Left cardiac atrium (tissue), 4 donors: ENCODE results near the gene BLVRB. TPM values are rescaled to one million over a fixed set of nuclear protein-coding genes. Genes with fewer than 3 reads are reported as not detected.
"Not testable (repeated sequence)": the region's sequence is repeated elsewhere in the genome, so short reads cannot be mapped to it uniquely, and the experiment has no call there.

Source experiments
- ATAC-seq, 2 donors: fragments of 200-7000 bp; cut with Tn5 transposase; one replicate each; pipeline ENCODE4 v1.9.1; 2020; ENCODE audit warnings: mild to moderate bottlenecking in 2 of 2, moderate library complexity in 2 of 2
- DNase-seq: peaks from one replicate; pipeline ENCODE4 v3.0.0-alpha.2; 2020
- intact Hi-C, 2 donors: fragments of 100-400 bp; cut with DNase I; formaldehyde crosslinking; loops; one replicate each; pipeline versions ENCODE4 v1.14.1 to v1.15.1; 2022 to 2023
- total RNA-seq, 2 donors: library from RNA; stranded (reverse); fragmentation: NEBNext Ultra II Directional; extraction: Animal tissue kit (Norgen Biotek cat#: 25700); gene quantifications; one replicate each; pipeline ENCODE4 v1.2.1, GENCODE V29; 2021
- donor health status: DM: no; HTN: yes; CAD: no.
- donor health status: DM: no; HTN: yes; CAD: no; lungs with severe emphysema.
- donor health status: DM: yes; HTN: yes; CAD: no.
- donor health status: Dilated cardiomyopathy.

BLVRB gene
- total RNA-seq, 2 donors from 2014 or later, result 72.7 to 112 TPM

- intact Hi-C loops, result no loop called here
- DNase-seq (peak; percentile 72), ATAC-seq (peak; percentile 5 to 9)
These were observed 48.5 kb downstream of the BLVRB start for GRCh38 chr19:40416918-40417642.

GRCh38 chr19:40415768-40416167 lies 49.8 kb downstream of the BLVRB start:
- intact Hi-C loops, result no loop called here
- DNase-seq (no peak), ATAC-seq (no peak)

- no peak for DNase-seq
- intact Hi-C loops, result no loop called here
These were observed 50.7 kb downstream of the BLVRB start for GRCh38 chr19:40414542-40415535.

GRCh38 chr19:40413291-40413845 lies 52.2 kb downstream of the BLVRB start, which contains the start of gene PRX:
Gene PRX (minus strand): TSS chr19:40413378. CDS start chr19:40407932, 5,446 bp downstream.
- ATAC-seq (no peak), DNase-seq (no peak)
- intact Hi-C loops, result no loop called here

More at GRCh38 chr19:40414542-40415535, 50.7 kb downstream of the BLVRB start:
- ATAC-seq, result peak in 1 of 2 donors; percentile 24

- intact Hi-C loops, result no loop called here
- DNase-seq, result no peak
- no peak for ATAC-seq
These were observed 52.7 kb downstream of the BLVRB start for GRCh38 chr19:40412866-40413265.

- DNase-seq (no peak), ATAC-seq (peak in 1 of 2 donors; percentile 4)
- intact Hi-C loops, result no loop called here
These were observed 53.5 kb downstream of the BLVRB start for GRCh38 chr19:40411958-40412499.

GRCh38 chr19:40411125-40411842 lies 54.3 kb downstream of the BLVRB start:
- intact Hi-C loops, result no loop called here
- ATAC-seq, result peak; percentile 90 to 92
- peak; percentile 64 for DNase-seq

GRCh38 chr19:40410030-40410389 lies 55.5 kb downstream of the BLVRB start:
- intact Hi-C loops, result no loop called here
- ATAC-seq (no peak), DNase-seq (no peak)

GRCh38 chr19:40408598-40408925 lies 57.0 kb downstream of the BLVRB start:
- intact Hi-C loops, ATAC-seq, DNase-seq: not testable (repeated sequence)

- ATAC-seq (no peak), DNase-seq (no peak)
- intact Hi-C loops, result no loop called here
These were observed 57.6 kb downstream of the BLVRB start for GRCh38 chr19:40407714-40408597.

GRCh38 chr19:40403262-40403984 lies 62.1 kb downstream of the BLVRB start:
- intact Hi-C loops, result no loop called here
- ATAC-seq (peak; percentile 93 to 97), DNase-seq (peak; percentile 93)

GRCh38 chr19:40400559-40400958 lies 65.0 kb downstream of the BLVRB start:
- DNase-seq, result no peak
- intact Hi-C loops, result no loop called here
- ATAC-seq, result no peak

GRCh38 chr19:40398417-40399131 lies 67.0 kb downstream of the BLVRB start:
- intact Hi-C loops, result loop anchor here in 1 of 2 donors (5.0 kb wide), 1 partner anchor 41 kb away; no protein-coding TSS in a partner anchor
- ATAC-seq, result peak; percentile 14 to 17
- DNase-seq, result peak; percentile 61
